ENCODE results near the gene GYPC.
"Not testable (repeated sequence)": the region's sequence is repeated elsewhere in the genome, so short reads cannot be mapped to it uniquely, and the experiment has no call there.

The GYPC gene

DNA sequence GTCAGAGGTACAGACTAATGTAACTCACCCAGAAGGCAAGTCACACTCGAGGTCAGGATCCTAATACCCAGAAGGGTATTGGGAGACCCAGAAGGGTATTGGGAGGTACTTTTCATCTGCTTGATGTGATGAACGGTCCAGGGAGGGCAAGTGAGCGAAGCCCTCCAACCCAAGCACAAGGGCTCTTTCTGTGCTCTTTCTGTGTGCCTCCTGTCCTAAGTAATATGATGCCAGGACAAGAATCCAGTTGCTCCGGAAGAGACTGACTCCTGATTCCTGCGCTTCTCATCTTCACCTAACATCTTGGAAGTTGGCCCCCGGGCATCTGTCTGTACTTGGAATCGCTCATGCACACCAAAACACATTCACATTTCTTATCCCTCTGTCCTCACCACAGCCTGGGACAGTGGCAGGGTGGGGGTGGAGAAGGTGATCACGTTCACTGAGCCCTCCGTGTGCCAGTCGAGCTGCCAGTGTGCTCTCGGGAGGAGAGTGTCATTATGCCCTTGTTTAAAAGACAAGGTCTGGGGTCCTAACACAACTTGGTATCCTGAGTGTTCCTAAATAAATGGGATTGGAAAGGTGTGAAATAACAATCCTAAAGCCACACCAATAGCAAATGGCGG is 17.1 kb downstream of the GYPC start:
- DNase-seq: no peak

DNA sequence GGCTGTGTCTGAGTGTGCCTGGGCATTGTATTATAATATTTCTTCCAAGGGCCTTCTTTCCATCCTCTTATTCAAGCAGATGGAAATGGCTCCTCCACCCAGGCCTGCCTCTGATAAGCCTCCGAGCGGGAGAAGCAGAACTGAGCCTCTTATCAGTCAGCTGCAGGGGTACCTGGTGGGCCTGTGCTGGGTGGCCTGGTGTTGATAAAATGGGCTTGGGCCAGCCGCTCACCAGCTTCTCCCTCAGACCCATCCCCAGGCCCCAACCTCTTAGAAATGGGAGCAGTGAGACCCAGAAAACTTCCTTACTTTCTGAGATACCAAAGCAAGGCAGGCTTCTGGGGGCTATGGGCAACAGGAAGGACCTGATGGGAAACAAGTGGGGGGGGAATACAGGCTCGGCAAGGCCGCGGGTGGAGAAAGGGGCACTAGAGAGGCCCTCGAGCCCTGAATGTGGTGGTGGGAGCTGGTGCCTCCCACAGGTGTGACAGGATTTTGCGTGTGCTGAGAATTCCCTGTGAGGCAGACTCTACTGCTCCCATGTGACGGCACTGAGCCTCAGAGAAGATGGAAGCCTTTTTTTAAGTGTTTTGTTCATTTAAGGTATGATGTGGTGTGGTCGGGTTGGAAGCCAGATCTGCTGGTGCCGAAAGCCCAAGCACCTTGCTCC is 18.3 kb downstream of the GYPC start:
- DNase-seq: no peak

DNA sequence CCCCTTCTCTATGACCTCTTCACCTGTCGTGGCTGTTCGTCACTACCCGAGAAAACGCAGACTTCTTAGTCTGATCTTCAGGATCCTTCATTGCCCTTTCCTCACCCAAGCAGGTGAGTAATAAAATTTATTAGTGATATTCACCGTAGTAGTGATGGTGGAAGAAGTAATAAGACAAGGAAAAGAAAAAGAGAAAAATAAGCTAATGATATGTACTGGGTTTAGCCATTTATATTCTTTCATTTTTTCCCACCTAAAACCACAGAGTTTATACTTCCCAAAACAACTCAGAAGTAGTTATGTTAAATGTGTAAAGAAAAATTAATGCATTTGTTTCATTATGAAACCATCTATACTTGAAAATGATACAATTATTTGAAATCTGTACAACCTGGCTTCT is 19.7 kb downstream of the GYPC start:
- DNase-seq: no peak

DNA sequence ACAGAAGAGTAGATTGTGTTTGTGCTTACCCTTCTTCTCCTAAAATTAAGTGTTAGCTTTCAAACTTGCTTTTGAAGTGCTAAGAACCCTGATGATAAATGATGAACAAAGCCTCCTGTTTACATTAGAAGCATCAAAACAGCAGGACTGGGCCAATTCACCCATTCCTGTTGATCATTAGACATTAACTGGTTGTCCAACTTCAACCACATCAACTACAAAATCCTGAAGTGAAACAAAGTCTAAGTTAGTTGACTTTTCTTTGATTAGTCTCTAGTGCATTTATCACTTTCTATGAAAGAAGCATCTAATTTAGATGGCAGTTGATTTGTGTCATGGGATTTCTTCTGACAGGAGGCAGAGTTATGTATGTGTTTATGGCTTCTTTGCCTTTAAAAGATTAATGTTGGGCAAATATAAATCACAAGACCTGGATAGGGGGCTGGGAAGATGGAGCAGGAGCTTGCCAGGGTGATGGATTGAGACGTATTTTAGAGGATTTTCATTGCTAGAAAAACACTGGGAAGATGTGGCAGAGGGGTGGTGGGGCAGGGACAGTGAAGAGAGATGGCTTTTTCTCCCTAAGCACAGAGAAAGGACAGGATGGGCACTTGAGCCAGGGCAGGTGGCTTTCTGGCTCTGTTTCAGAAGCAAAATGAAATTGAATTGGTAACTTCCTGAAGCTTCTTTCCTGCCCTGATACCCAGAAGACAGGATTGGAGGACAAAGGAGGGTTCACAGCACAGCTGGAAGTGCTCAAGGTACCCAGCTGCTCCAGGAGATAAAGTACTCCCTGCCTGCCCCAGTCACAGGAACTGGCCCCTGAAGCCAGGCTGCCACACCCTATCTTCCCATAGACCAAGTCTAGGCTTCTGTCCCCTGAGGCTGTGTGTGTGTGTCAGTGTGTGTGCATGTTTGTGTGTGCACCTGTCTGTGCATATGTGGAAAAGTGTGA is 20.5 kb downstream of the GYPC start:
- no peak for DNase-seq

DNA sequence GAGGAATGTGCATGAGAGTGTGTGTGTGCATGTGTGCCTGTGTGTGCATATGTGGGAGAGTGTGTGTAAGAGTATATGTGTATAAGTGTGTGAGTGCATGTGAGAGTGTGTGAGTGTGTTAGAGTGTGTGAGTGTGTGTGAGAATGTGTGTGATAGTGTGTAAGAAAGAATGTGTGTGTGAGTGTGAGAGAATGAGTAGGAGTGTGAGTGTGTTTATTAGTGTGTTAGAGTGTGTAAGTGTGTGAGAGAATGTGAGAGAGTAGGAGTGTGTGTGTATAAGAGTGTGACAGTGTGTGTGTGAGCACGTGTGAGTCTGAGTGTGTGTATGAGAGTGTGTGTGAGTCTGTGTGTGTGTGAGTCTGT is 21.2 kb downstream of the GYPC start:
- DNase-seq: no peak

DNA sequence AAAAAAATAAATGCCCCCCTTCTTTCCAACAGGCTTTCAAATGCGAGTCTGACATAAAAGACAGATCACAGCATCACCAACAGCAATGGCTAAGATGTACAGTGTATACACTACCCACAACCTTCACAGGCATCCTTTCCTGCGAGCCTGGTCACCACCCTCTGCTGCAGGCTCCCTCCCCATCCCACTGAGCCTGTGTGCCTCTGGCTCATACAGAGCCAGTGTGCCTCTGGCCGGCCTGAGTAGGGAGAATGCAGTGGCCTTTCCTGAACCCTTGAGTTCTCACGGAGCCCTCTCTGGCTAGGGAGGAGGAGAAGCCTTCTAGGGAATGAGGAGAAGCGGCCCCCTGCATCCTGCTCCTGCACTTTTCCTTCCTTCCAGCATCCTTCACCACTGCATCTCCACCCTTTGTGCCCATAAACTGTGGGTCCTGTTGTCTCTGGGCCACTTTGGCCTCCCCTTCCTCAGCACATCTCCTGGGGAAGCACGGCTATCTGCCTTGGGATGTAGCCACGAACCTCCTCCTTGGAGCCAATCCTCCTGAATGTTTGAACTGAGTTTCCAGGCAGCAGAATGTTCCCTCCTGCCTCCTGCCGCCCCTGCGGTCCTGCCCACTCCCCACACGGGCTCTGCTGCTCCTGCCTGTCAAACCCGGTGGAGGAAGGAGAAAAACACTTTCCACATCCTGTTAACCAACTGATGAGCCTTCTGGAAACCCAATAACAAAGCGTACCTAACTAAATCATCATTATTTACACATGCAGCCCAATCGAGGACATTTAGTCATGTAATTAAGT is 22.5 kb downstream of the GYPC start:
- no peak for DNase-seq

DNA sequence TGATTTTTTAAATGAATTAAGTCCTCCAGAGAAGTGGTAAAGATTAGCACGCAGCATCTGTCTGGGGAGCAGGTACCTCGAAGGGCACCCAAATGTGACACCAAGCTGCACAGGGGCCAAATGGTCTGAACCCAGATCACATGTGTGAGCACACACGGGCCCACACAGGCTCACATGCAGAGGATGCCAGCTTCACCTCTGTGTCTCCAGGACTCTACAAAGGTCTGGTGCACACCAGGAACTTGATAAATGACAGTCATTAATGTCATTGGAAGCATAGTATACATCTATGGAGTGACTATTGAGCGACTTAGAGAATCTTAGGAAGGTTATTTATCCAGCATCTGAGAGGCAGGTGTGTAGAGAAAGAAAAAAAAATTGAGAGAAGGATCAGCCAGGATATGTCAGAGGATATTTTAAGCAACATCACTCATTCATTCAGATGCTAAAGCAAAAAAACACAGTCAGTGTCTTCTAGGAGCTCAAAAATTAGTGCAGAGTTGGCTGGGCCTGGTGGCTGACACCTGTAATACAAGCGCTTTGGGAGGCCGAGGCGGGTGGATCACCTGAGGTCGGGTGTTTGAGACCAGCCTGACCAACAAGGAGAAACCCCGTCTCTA is 23.2 kb downstream of the GYPC start:
- no peak for DNase-seq

DNA sequence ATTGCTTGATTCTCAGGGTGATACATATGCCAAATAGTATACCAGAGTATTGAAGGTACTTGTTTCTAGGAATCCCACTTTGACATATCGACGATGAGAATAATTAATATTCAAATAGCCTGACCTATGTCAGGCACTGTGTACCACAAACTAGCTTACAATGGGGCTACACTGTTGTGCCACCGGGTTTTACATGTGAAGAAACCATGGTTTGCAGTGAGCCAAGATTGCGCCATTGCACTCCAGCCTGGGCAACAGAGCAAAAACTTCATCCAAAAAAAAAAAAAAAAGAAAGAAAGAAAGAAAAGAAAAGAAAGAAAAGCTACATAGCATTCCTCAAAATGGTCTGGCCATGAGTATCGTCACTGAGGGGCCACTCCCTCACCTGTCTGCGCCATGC is 25.5 kb downstream of the GYPC start:
- no peak for DNase-seq

DNA sequence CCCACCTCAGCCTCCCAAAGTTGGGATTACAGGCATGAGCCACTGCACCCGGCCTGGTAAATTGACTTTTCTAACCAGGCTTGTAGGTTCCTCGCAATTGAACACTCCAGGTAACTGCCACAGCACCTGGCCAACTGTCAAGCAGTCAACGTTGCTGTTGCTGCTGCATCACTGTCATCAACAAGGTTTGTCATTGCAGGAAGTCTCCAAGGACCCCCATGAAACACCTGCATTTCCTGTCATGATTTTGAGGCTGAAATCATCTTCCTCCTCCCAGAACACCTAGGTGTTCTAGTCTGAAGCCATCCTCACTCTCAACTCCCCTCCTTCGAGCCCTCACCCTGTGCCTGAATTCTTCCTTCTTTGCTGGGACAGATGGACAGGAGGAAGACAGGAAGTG is 29.7 kb downstream of the GYPC start:
- DNase-seq: no peak

DNA sequence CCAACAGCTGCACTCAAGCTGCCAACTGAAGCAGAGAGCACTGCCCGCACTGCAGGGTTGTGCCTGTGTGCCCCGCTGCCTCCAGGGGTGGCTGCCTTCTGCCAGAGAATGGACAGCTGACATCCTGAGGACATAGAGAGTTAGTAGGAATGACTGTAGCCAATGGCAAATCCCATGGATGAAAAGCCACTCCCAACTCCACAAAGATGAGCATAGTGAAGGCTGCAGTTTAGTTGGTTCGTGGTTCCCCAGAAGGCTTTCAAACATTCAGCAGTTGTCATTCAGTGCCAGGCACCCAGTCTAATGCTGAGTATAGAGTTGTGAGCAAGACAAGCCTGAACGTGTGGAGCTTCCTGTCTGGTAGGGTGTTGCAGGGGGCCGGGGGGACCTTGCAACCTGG is 30.3 kb downstream of the GYPC start:
- no peak for DNase-seq

DNA sequence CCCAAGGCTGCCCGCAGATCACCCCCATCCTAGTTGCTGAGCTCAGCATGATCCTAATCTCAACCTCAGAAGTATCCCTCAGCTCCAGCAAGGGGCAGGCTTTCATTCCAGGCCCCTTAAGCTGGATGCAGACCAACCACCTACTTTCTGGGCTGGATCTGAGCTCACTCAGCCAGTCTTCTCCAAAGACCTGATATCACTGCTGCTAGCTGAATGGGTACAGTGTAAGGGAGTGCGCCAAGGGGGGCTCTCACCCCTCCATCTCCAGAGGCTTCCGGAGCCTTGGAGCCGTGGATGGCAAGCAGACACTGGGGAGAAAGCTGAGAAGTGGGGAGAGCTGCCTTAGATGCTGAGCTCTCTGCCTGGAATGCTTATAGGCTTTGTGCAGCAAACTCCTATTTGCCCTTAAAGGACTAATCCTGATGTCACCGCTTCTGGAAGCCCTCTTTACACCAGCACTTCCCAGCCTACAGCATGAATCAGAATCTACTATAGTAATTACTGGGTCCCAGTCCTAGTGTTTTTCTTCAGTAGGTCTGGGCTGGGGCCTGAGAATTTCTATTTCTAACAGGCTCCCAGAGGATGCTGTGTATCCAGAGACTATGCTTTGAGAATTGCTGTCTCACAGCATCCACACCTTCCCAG is 31.0 kb downstream of the GYPC start:
- no peak for DNase-seq

DNA sequence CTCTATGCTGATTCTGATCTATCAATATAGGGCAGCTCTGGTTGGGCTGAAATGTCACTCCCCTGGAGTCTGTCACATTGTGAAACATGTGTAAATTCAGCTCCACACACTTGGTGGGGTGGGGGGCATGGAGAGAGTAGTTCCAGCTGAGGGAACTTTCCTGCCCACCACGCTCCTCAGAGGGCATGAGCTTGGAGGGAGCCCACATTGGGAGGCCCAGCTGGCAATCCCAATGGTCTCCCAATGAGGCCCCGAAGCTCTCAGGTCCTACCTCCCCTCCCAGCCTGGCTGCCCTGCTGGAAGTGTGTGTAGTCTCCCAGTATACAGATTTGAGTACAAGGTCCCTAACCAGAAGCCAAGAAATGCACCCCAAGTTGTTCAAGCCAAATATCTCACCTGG is 31.5 kb downstream of the GYPC start:
- no peak for DNase-seq

DNA sequence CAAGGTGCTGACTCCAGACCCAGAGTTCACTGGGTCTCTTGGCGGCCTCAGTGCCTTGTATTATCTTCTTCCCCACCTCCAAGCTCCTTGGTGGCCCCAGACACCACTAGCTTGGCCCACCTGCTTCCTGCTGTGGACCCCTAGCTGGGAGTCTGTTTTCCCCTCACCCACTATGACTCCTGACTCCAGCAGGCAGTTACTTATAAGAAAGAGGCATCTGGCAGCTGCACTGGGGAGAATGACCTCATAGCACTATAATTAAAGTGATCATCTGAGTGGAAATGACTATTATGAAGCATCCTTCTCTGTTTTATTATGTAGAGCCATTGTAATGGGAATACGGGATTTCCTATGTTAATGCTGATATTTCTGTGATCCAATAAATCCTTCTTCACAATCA is 32.6 kb downstream of the GYPC start:
- not testable (repeated sequence) for DNase-seq

DNA sequence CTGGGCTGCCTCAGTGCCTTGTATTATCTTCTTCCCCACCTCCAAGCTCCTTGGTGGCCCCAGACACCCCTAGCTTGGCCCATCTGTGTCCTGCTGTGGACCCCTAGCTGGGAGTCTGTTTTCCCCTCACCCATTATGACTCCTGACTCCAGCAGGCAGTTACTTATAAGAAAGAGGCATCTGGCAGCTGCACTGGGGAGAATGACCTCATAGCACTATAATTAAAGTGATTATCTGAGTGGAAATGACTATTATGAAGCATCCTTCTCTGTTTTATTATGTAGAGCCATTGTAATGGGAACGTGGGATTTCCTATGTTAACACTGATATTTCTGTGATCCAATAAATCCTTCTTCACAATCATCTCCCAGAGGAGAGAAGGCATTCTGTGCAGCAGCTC is 36.3 kb downstream of the GYPC start:
- not testable (repeated sequence) for DNase-seq

DNA sequence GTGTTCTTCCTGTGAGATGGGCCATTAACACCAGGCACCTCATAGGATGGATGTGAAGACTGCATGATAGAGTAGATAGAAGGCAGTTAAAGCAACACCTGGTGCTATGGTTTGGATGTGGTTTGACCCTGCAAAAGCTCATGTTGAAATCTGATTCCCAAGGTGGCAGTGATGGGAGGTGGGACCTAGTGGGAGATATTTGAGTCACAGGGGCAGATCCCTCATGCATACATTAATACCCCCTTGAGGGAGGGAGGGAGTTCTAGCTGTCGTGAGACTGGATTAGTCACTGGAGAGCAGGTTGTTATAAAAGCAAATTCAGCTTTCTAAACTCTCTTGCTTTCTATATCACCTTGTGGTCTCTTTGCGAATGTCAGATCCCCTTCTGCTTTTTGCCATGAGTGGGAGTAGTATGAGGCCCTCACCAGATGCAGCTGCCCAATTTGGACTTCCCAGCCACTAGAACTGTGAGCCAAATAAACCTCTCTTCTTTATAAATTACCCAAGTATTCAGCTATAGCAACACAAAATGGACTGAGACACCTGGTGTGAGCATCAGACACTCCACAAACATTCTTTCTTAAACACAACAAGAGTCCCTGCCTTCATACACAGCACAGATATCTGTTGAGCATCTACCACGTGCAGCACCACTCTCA is 37.1 kb downstream of the GYPC start:
- DNase-seq: not testable (repeated sequence)

DNA sequence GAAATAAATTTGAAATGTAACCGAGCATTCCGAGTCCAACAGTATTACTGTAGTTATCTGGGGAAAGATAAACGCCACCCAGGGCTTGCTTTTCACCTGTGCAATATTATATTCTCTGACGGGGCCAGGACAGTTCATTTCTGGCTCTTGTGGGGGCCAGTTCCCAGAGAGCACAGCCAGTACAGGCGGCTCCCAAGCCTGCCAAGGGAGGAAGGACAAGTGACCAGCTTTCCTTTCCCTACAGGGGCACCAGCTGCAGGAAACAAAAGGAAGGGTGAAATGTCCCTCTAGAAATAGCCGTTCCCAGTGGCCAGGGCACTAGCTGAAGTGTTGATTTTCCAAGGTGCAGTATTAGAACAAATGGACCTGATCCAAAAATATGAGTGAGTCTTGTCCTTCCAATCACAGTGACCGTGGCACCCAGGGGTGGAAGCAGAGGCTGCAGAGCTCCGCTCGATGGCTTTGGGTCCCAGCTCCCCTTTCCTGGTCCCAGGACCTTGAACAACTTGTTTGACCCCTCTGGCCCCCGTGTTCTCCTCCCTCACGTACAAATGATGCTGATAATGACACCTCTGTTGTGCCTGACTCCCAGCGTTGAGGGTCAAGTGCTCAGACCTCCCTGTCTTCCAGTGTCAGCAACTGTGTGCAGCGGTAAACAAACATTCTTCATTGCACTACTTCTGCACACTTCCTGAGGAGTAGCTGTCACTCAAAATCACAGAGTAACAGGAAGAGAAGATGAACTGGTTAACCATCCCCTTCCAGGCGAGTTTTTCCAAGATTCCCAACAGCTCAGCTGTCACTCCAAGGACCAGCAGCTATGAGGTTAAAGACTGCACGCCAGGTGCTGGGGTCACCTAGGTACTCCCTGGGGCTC is 40.9 kb downstream of the GYPC start:
- no peak for DNase-seq

DNA sequence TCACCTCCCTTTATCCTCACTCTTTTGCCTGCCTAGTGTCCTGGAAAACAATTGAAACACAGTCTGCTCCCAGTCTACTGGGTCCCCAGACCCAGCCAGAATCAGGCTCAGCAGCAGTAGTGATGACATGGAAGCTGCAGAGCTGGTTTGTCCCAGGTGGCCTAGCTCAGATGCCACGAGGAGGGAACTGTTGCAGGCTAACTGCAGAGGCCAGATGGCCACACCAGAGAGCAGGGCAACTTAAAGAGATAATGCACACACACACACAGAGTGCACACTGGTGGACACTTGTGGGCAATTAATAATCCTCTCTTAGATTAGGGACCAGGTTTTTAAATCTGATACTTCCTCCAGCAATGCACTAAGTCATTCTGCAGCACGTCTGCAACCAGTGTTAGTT is 42.4 kb downstream of the GYPC start:
- no peak for DNase-seq

DNA sequence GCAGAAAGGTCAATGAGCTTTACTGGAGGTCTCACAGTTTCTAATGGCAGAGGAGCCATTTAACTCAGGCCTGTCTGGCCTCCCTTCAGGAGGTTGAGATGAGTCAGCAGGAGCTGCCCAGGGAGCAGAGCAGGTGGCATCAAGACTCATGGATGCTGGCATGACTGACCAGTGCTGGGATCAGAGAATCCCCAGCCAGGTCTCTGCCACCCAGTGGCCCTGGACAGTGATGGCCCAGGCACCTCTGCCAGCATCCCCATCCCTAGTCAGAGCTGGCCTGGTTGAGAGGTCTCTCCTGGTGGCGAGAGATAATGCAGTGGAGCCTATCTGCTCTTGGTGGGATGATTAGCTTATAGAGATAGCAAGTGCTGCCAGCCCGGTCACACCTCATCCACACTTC is 43.1 kb downstream of the GYPC start:
- DNase-seq: no peak

DNA sequence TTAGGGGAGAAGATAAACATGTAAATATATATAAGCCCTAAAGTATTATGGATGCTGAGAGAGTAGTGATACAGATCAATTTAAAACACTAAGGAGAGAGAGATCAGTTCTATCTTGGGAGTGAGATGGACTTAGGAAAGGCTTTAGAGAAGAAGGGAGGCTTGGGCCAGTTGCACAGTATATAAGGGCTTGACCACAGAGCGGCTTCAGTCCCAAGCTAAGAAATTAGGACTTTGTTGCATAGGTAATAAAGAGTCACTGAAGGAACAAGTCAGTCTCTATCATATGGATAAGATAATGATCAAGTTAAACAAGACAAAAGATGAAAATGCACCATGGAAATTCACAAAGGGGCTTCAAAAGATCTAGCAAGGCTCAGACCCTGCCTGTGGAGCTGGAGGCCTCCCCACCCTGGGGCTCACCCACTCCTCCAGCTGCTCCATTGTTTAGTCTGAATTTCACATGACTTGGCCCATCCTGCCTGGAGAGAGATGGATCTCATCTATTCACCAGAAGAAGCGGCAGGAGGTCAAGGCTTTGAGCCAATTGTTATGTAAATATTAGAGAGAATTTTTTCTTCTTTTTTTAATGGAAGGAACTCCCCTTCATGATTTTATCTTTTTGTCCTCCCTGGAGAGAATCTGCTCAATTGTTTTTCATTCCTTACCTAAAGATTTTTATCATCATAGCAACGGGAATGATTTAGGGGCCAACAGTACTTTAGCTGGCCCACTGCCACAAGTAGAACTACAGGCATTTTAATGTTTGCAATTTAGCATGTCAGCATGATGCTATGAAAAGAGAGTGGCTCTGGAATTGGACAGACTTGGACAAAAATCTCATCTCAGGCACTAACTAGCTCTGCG is 44.0 kb downstream of the GYPC start:
- DNase-seq: no peak

DNA sequence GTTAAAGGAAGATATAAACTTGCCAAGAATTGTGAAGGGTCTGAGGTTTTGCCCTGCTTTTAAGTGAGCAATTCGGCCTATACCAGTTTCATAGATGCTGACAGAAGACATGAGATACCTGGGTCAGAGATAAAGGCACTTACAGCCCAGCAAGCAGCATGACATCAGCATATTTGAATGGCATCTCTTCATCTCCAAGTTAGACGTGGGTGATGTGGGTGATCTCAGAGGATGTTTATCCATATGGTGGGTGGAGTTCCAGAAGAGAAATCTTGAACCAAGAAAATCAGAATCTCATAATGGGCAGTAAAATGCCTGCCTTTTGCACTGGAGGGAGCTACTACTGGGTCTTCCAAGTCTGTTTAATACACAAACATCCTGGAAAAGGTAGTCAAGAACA is 44.7 kb downstream of the GYPC start:
- DNase-seq: no peak
